Measurements from ENCODE around the gene GADD45GIP1. TPM values are rescaled to one million over a fixed set of nuclear protein-coding genes. Genes with fewer than 3 reads are reported as not detected.

The GADD45GIP1 gene
- total RNA-seq, 6 experiments from 2014 or later: 7.7 to 29.3 (median 10.0) TPM

DNA sequence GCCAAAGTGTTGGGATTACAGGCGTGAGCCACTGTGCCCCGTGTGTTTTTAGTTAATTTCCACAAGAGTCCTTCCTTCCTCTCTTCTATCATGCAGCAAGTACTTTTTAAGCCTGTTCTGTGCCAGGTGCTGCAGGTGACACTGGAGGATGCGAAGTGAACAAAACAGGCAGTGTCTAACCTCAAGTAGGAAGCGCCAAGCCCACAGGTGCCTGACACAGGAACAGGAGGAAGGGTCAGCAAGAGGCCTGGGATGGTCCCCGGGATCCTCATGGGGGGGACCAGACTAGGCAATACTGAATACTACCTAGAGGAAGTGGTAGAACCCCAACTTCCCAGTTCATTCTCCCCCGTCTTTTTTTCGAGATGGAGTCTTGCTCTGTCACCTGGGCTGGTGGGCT, 20.4 kb downstream of the GADD45GIP1 start:
- no peak overlapping the region for H3K27ac ChIP-seq
- WGBS (ENCODE audit: insufficient coverage, low coverage, low lambda C conversion rate, missing lambda C conversion rate): 51% methylated on average over 2 of the region's 7 CpGs
- ATAC-seq: no peak
- H3K4me3 ChIP-seq: no peak overlapping the region
- no peak for DNase-seq
- H3K4me1 ChIP-seq: peaks cover 0 to 42% (median 17%) of the 10 kb centered on the region in 4 donors
- H3K9me3 ChIP-seq: no peaks in the 10 kb centered on the region
- H3K27me3 ChIP-seq: no peaks in the 10 kb centered on the region
- intact Hi-C loops (cut with DNase I): loop anchor here in 1 of 2 donors (10.0 kb wide), 1 partner anchor 52 kb away; the partner anchor contains the start of genes DNASE2 and KLF1
- TF ChIP-seq POLR2A (IDR thresholded peaks at IDR 0.05): no peak
- TF ChIP-seq, protein P1, sequence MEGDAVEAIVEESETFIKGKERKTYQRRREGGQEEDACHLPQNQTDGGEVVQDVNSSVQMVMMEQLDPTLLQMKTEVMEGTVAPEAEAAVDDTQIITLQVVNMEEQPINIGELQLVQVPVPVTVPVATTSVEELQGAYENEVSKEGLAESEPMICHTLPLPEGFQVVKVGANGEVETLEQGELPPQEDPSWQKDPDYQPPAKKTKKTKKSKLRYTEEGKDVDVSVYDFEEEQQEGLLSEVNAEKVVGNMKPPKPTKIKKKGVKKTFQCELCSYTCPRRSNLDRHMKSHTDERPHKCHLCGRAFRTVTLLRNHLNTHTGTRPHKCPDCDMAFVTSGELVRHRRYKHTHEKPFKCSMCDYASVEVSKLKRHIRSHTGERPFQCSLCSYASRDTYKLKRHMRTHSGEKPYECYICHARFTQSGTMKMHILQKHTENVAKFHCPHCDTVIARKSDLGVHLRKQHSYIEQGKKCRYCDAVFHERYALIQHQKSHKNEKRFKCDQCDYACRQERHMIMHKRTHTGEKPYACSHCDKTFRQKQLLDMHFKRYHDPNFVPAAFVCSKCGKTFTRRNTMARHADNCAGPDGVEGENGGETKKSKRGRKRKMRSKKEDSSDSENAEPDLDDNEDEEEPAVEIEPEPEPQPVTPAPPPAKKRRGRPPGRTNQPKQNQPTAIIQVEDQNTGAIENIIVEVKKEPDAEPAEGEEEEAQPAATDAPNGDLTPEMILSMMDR (IDR thresholded peaks at IDR 0.05): no peak
- H3K36me3 ChIP-seq: peaks cover 7 to 26% (median 18%) of the 10 kb centered on the region in 4 donors

DNA sequence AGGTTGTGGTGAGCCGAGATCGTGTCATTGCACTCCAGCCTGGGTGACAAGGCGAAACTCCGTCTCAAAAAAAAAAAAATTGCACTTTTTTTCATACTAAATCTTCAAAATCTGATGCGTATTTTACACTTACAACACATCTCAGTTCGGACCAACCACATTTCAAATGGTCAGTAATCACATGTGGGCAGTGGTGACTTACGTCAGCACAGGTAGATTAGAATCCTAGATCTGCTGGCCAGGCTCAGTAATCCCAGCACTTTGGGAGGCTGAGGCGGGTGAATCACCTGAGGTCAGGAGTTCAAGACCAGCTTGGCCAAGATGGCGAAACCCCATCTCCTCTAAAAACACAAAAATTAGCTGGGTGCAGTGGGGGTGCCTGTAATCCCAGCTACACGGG, 22.0 kb downstream of the GADD45GIP1 start:
- intact Hi-C loops (cut with DNase I): loop anchor here in 1 of 2 donors (10.0 kb wide), 1 partner anchor 50 kb away; the partner anchor contains the start of genes DNASE2 and KLF1
- Histone ChIP-seq H3K9me3 (no peaks in the 10 kb centered on the region), H3K27me3 (no peaks in the 10 kb centered on the region), H3K36me3 (peaks cover 1 to 16% (median 10%) of the 10 kb centered on the region in 4 donors), H3K4me3 (no peak overlapping the region), H3K4me1 (peaks cover 0 to 29% (median 14%) of the 10 kb centered on the region in 4 donors), H3K27ac (no peak overlapping the region)
- WGBS (ENCODE audit: insufficient coverage, low coverage, low lambda C conversion rate, missing lambda C conversion rate): 91% methylated on average over 6 of the region's 10 CpGs
- ATAC-seq: no peak
- no peak for DNase-seq
- TF ChIP-seq, protein P1 (IDR thresholded peaks at IDR 0.05): no peak
- TF ChIP-seq POLR2A (IDR thresholded peaks at IDR 0.05): no peak

DNA sequence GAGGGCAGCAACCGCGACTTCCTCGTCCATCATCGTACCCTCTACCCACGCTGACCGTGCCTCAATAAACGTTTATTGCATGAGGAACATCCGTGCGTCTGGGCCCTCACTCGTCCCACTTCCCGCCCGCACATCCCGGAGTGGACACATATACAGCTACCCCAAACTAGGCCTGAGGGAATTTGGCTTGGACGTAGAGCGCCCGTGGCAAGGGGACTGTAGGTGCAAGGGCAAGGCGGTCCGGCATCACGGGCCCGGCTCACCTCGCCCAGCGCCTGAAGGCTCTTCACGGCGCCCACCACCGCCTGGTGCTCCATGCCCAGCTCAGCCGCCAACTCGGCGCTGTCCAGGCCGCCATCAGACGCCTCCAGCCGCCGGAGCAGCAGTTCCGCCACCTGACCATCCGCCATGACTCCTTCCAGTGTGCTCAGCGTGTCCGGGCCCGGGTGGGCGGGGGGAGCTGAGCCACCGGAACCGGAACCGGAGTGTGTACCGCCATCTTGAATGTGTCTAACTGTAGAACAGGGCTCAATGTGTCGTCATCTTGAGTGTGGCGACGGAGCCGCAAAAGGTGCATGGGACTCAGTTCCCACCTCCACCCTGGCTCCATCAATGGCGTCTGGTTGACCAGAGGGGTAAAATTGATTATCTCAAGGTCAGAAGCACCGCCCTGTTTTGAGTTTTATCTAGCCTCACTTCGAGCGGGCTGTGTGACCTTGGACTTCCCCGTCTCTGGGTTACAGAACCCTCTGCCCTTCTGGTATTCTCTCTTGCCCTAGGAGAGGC, 23.5 kb downstream of the GADD45GIP1 start, which contains the start of gene FARSA:
Gene FARSA (minus strand): TSS at position 425 of the 786 bp plus-strand sequence. CDS start 15 bp downstream, at position 410.
- DNase-seq: peak; percentile 92 to 95 (median 94)
- ATAC-seq: peak; percentile 73 to 82 (median 78)
- H3K27ac ChIP-seq: peak within 1 kb of the TSS; percentile 61 to 69 (median 66)
- peaks cover 0 to 20% (median 10%) of the 10 kb centered on the region in 4 donors for H3K36me3 ChIP-seq
- H3K4me1 ChIP-seq: peaks cover 0 to 22% (median 11%) of the 10 kb centered on the region in 4 donors
- H3K27me3 ChIP-seq: no peaks in the 10 kb centered on the region
- under 1% methylated on average over 16 of the region's 51 CpGs for WGBS (ENCODE audit: insufficient coverage, low coverage, low lambda C conversion rate, missing lambda C conversion rate)
- no peaks in the 10 kb centered on the region for H3K9me3 ChIP-seq
- intact Hi-C loops (cut with DNase I): loop anchor here in 1 of 2 donors (10.0 kb wide), 1 partner anchor 49 kb away; the partner anchor contains the start of genes DNASE2 and KLF1
- TF ChIP-seq POLR2A (IDR thresholded peaks at IDR 0.05): peak; percentile 43
- TF ChIP-seq, protein P1 (IDR thresholded peaks at IDR 0.05): no peak
- peak within 1 kb of the TSS; percentile 95 to 99 (median 99) for H3K4me3 ChIP-seq

DNA sequence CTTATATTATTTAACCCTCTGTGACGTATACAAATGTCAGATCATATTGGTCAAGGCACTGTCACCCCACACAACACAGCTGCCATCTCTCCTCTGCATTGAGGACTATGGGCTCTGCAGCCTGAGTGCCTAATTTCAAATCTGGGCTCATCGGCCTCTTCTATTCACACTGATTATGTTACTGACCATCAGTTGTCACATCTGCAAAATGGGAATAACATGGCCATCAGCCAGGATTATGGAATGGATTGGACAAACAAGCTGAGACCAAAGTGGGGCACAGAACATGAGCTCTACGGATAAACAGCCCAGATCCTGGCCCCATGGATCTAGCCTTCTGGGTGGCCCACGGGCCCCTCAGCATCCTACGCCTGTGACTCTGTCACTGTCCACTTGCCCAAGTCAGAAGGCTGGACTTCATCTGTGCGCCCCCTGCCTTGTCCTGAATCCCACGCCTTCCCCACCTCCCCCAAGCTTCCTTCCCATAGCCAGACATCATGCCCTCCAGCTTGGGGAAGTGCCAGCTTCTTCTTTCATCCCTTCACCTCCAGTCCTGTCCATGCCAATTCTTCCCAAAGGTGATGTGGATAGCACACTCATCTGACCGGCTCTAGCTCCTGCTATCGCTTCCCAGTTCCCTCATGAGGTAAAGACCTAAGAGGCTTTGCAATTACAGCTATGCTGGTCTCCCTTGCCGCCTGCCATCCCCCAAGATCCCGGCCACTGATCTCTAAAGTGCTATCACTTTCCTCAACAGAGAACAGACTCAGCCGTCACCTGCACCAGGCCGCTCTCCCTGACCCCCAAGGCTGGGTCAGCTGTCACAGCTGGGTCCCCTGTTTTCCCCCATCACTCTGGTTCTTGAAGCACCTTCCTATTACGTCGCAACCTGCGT, 24.4 kb downstream of the GADD45GIP1 start:
- ATAC-seq: no peak
- intact Hi-C loops (cut with DNase I): loop anchor here in 1 of 2 donors (10.0 kb wide), 1 partner anchor 48 kb away; the partner anchor contains the start of genes DNASE2 and KLF1
- no peak for DNase-seq

More for the DNA sequence above, 24.4 kb downstream of the GADD45GIP1 start:
- Histone ChIP-seq H3K4me3 (peak overlapping the region; percentile 95 to 99 (median 99)), H3K9me3 (no peaks in the 10 kb centered on the region), H3K27me3 (no peaks in the 10 kb centered on the region), H3K4me1 (peaks cover 0 to 20% (median 9%) of the 10 kb centered on the region in 4 donors), H3K27ac (peak overlapping the region in 2 of 3 donors; percentile 61 to 66), H3K36me3 (peaks cover 0 to 28% (median 15%) of the 10 kb centered on the region in 4 donors)
- 24% methylated on average over 11 of the region's 16 CpGs for WGBS (ENCODE audit: insufficient coverage, low coverage, low lambda C conversion rate, missing lambda C conversion rate)
- TF ChIP-seq, protein P1 (IDR thresholded peaks at IDR 0.05): no peak
- no peak for TF ChIP-seq POLR2A (IDR thresholded peaks at IDR 0.05)

Measured in right lobe of liver (tissue), 6 donors.